ENCODE measurements around the gene DST.

Gene DST

DNA sequence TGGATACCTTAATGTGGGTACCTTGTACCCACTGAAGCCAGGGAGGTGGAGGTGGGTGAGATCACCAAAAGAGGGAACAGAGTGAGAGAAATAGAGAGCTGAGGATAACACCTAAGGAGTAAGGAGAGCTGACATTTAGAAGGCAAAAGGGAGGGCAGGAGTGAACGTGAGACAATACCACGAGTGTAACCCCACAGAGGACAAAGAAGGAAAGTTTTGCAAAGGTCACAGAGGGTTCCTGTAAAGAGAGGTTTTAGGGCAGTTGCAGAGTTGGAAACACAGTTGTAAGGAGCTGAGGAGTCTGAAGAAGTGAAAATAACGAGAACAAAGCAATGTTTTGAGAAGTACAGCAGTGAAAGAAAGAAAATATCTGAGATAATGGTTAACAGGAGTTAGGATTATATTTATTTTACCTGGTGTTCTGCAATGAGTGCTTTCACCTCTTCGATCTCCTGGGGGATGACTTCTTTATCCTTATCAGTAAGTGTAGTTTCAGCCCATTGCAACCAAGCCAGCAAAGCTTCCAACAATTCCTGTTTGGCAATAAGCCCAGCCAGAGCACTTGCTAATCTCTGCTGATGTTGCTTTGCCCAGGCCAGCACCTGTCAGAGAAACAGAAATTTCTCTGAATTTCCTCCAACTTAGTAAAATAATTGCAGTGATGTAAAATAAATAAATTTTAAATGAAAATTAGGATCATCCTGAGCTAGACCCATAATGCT lies 166.8 kb downstream of the DST start:
- peaks cover 19% of the 10 kb centered on the region for H3K36me3 ChIP-seq (ENCODE audit: control insufficient read depth, insufficient read depth, low read length)
- H3K27ac ChIP-seq (ENCODE audit: low read depth, low read length) = no peak overlapping the region
- H3K9ac ChIP-seq (ENCODE audit: low read length) = no peak overlapping the region
- H3K4me1 ChIP-seq (ENCODE audit: control insufficient read depth, insufficient read depth, low read length) = peaks cover 5% of the 10 kb centered on the region
- H3K4me3 ChIP-seq (ENCODE audit: low read length) = no peak overlapping the region
- no peaks in the 10 kb centered on the region for H3K27me3 ChIP-seq (ENCODE audit: control insufficient read depth, insufficient read depth, low read length)

DNA sequence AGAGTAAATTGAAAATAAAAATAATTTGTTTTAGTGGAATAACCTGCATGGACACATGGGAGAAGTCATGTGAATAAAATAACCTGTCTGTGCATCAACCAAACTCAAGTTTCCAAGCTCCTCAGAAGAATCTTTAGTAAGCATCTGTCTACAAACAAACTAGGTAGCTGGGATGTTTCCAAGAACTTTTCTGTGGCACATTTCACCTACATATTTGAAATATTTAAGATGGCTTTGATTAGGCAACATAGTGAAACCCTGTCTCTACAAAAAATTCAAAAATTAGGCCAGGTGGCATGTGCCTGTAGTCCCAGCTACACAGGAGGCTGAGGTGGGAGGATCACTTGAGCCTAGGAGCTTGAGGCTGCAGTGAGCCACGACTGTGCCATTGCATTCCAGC lies 168.2 kb downstream of the DST start:
- Histone ChIP-seq H3K9ac (ENCODE audit: low read length) (no peak overlapping the region), H3K27ac (ENCODE audit: low read depth, low read length) (no peak overlapping the region), H3K27me3 (ENCODE audit: control insufficient read depth, insufficient read depth, low read length) (no peaks in the 10 kb centered on the region), H3K36me3 (ENCODE audit: control insufficient read depth, insufficient read depth, low read length) (peaks cover 20% of the 10 kb centered on the region), H3K4me1 (ENCODE audit: control insufficient read depth, insufficient read depth, low read length) (peaks cover 5% of the 10 kb centered on the region), H3K4me3 (ENCODE audit: low read length) (no peak overlapping the region)

DNA sequence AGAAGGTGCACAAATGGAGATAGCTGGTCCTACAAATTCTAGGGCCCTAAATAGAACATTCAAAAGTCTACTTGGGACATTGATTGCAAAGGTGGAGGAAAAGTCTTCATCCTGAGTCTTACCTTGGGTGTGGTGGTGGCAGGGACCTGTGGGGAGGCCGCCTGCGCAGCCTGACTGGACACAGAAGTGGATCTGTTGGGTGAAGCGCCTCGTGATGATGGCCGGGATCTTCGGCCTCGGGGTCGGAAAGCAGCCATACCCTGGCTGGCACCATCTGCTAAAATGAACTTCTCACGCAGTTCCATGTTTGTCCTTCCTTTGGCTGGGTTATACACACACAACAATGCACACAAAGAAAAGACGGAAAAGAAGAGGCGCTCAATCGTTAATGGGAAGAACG lies 179.2 kb downstream of the DST start:
- H3K4me3 ChIP-seq (ENCODE audit: low read length) = no peak overlapping the region
- H3K36me3 ChIP-seq (ENCODE audit: control insufficient read depth, insufficient read depth, low read length) = peaks cover 37% of the 10 kb centered on the region
- no peak overlapping the region for H3K27ac ChIP-seq (ENCODE audit: low read depth, low read length)
- no peaks in the 10 kb centered on the region for H3K4me1 ChIP-seq (ENCODE audit: control insufficient read depth, insufficient read depth, low read length)
- no peak overlapping the region for H3K9ac ChIP-seq (ENCODE audit: low read length)
- H3K27me3 ChIP-seq (ENCODE audit: control insufficient read depth, insufficient read depth, low read length) = no peaks in the 10 kb centered on the region

DNA sequence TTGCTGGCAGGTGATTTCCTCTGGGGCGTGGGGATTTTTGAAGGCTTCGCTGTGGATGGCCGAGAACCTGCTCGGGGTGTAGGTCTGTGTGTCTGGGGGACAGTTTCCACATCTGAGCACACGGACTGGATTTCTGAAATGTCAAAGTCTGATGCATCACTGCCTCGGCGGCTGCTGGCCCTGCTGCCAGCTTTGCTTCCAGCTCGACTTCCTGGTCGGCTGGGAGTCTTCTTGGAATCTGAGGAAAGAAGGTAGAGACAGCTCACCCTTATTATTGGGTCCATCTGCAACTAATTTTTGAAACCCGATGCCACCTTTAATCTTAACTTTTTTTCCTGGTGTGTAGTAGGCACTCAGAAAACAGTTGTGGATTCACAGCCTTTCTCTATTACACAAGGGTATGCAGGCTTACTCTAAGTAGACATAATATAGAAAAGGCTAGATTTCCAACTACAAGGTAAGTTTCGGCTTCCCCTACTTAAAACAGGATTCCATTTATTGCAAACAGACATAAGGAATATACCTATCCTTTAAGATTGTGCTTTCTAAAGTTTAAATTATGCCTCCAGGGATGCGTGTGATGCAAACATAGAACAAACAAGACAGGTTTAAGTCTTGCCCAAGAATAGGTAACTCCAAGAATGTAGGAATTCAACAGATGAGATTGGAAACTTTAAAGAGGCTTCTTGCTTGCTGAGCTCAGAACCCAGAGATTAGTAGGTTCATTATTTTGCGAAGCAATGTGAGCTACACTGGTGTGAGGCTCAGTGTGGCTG lies 183.5 kb downstream of the DST start:
- H3K4me1 ChIP-seq (ENCODE audit: control insufficient read depth, insufficient read depth, low read length) = no peaks in the 10 kb centered on the region
- H3K27ac ChIP-seq (ENCODE audit: low read depth, low read length) = no peak overlapping the region
- H3K4me3 ChIP-seq (ENCODE audit: low read length) = no peak overlapping the region
- peaks cover 23% of the 10 kb centered on the region for H3K36me3 ChIP-seq (ENCODE audit: control insufficient read depth, insufficient read depth, low read length)
- H3K27me3 ChIP-seq (ENCODE audit: control insufficient read depth, insufficient read depth, low read length) = no peaks in the 10 kb centered on the region
- no peak overlapping the region for H3K9ac ChIP-seq (ENCODE audit: low read length)

DNA sequence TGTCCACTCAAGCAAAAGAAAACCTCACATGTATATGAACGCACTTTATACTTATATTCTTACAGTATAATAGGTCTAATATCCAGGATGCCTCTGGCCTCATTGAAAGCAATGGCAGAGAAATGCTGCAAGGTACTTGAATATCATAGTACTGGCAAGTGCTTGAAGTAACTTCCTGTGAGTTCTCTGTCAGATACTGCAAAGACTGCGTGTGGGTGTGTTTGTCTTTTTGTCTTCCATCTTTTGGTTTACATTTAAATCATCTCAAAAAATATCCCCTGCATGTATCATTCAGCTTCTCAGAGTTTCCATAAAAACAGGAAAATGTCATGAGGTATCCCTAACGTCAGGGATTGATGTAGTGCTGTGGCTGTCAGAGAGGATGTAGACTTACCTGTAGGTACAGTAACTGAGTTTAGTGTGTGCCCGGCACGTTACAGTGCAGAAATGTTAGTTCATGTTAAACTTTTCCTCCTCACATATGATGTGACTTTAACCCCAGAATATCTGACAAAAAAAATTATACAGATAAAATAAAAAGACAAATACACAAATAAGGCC lies 184.3 kb downstream of the DST start:
- no peaks in the 10 kb centered on the region for H3K4me1 ChIP-seq (ENCODE audit: control insufficient read depth, insufficient read depth, low read length)
- H3K9ac ChIP-seq (ENCODE audit: low read length) = no peak overlapping the region
- H3K27ac ChIP-seq (ENCODE audit: low read depth, low read length) = no peak overlapping the region
- no peak overlapping the region for H3K4me3 ChIP-seq (ENCODE audit: low read length)
- peaks cover 20% of the 10 kb centered on the region for H3K36me3 ChIP-seq (ENCODE audit: control insufficient read depth, insufficient read depth, low read length)
- H3K27me3 ChIP-seq (ENCODE audit: control insufficient read depth, insufficient read depth, low read length) = no peaks in the 10 kb centered on the region

DNA sequence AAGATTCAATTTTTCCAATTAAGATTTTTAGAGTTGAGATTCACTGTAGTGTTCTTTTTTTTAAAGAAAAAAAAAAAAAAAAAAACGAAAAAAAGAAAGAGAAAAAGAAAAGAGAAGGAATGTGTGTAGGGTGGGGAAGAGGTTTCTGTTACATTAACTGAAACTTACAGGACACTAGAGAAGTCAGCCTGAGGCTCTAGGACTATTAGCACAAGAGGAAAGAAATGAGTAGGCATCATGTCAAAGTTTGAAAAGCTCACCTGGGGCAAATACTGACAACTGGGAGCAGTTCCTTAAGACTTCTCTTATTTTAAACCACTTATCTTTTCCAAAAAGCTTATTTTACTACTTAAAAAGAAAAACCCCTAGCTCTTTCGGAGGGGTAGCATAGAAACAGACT lies 185.9 kb downstream of the DST start:
- H3K9ac ChIP-seq (ENCODE audit: low read length) = no peak overlapping the region
- peaks cover 13% of the 10 kb centered on the region for H3K36me3 ChIP-seq (ENCODE audit: control insufficient read depth, insufficient read depth, low read length)
- H3K4me1 ChIP-seq (ENCODE audit: control insufficient read depth, insufficient read depth, low read length) = no peaks in the 10 kb centered on the region
- no peak overlapping the region for H3K4me3 ChIP-seq (ENCODE audit: low read length)
- no peaks in the 10 kb centered on the region for H3K27me3 ChIP-seq (ENCODE audit: control insufficient read depth, insufficient read depth, low read length)
- H3K27ac ChIP-seq (ENCODE audit: low read depth, low read length) = no peak overlapping the region

DNA sequence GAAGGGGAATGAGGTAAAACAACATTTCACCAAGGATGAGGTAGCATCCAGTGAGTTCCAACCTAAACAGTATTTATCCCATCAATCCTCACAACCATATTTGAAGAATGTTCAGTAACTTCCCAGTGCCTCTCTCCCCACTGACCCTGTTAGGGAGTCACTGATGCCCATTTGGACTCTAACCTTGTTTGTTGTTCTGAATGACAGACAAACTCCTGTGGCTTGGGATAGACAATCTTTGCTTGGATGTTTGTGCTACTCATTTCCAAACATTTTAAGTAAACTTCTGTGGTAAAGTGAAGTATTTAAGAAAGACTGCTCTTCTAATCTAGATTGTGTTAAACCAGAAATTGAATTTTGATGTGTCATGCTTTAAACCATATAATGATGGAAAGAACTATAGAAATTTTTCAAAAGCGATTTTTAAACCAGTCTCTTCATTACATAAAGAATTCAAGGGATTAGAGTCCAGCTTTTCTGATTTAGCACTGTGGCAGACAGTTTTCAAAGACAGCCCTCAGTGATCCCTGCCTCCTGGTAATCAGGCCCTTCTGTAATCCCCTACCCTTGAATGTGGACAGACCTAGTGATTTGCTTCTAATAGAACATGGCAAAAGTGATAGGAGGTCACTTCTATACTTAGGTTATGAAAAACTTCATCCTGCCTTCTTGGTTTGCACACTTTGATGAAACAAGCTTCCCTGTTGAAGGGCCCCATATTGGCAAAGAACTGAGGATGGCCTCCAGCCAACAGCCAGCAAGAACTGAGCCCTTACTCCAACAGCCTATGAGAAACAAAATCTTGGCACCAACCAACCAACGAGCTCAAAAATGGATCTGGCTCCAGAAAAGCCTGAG lies 191.6 kb downstream of the DST start:
- Histone ChIP-seq H3K36me3 (ENCODE audit: control insufficient read depth, insufficient read depth, low read length) (peaks cover 2% of the 10 kb centered on the region), H3K9ac (ENCODE audit: low read length) (no peak overlapping the region), H3K27ac (ENCODE audit: low read depth, low read length) (peak overlapping the region; percentile 72), H3K27me3 (ENCODE audit: control insufficient read depth, insufficient read depth, low read length) (no peaks in the 10 kb centered on the region), H3K4me3 (ENCODE audit: low read length) (no peak overlapping the region), H3K4me1 (ENCODE audit: control insufficient read depth, insufficient read depth, low read length) (peaks cover 11% of the 10 kb centered on the region)

DNA sequence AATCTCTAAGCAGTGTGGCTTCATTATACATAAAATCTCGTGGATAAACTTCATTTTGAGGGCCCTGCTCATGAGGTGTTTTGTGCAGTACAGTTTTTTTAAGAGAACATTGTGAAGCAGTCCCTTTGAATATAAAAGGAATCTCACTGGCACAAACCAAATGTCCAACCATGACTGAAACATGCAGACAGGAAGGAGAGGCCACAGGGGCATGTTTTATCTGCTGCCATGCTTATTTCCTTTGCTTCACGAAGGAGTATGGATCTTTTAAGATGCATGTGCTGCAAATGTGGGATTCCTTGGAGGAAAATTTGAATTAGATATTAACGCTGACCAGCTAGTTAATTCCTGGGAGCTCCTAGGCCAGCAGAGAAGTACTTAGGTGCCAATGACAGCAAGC lies 192.3 kb downstream of the DST start:
- no peak overlapping the region for H3K9ac ChIP-seq (ENCODE audit: low read length)
- H3K4me1 ChIP-seq (ENCODE audit: control insufficient read depth, insufficient read depth, low read length) = peaks cover 12% of the 10 kb centered on the region
- H3K27me3 ChIP-seq (ENCODE audit: control insufficient read depth, insufficient read depth, low read length) = no peaks in the 10 kb centered on the region
- peak overlapping the region; percentile 72 for H3K27ac ChIP-seq (ENCODE audit: low read depth, low read length)
- H3K36me3 ChIP-seq (ENCODE audit: control insufficient read depth, insufficient read depth, low read length) = peaks cover 2% of the 10 kb centered on the region
- H3K4me3 ChIP-seq (ENCODE audit: low read length) = no peak overlapping the region

DNA sequence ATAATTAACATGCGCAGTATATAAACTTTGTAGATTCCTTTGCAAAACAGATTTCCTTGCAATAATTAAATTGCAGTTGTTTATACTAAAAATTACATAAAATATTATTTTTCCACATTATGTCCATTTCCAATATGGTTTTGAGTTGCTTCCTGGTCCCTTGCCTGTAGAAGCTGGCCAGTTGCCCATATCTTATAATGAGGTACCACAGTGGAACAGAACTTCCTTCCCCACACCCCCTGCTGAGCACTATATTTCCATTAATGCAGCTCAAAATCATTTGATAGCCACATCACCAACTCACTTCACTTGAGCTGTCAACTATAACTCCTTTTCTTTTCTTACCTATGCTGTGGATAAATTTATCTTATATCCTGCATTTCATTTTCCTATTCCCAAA lies 194.6 kb downstream of the DST start:
- H3K4me1 ChIP-seq (ENCODE audit: control insufficient read depth, insufficient read depth, low read length) = peaks cover 20% of the 10 kb centered on the region

DNA sequence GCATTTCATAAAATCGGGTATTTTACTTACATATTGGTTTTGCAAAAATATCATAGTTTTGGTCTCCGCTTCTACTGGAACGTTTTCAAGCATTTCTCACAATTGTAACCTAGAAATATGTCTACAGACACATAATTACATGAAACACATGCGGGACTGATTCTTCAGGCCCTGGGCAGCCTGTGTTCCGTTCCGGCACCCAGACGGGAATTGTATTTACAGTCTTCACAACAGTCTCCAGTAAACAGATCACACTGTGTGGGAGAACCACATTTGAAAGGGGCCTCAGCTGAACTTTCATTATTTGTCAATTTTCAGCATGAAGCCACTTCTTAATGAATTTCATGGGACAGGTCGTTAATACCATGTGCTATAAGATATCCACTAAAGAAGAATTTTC lies 196.9 kb downstream of the DST start:
- H3K36me3 ChIP-seq (ENCODE audit: control insufficient read depth, insufficient read depth, low read length) = peaks cover 2% of the 10 kb centered on the region
- no peak overlapping the region for H3K9ac ChIP-seq (ENCODE audit: low read length)
- H3K27ac ChIP-seq (ENCODE audit: low read depth, low read length) = peak overlapping the region; percentile 86
- no peak overlapping the region for H3K4me3 ChIP-seq (ENCODE audit: low read length)
- no peaks in the 10 kb centered on the region for H3K27me3 ChIP-seq (ENCODE audit: control insufficient read depth, insufficient read depth, low read length)
- H3K4me1 ChIP-seq (ENCODE audit: control insufficient read depth, insufficient read depth, low read length) = peaks cover 16% of the 10 kb centered on the region

More for the DNA sequence above, 194.6 kb downstream of the DST start:
- Histone ChIP-seq H3K27ac (ENCODE audit: low read depth, low read length) (no peak overlapping the region), H3K27me3 (ENCODE audit: control insufficient read depth, insufficient read depth, low read length) (no peaks in the 10 kb centered on the region), H3K9ac (ENCODE audit: low read length) (no peak overlapping the region), H3K36me3 (ENCODE audit: control insufficient read depth, insufficient read depth, low read length) (no peaks in the 10 kb centered on the region), H3K4me3 (ENCODE audit: low read length) (no peak overlapping the region)

DNA sequence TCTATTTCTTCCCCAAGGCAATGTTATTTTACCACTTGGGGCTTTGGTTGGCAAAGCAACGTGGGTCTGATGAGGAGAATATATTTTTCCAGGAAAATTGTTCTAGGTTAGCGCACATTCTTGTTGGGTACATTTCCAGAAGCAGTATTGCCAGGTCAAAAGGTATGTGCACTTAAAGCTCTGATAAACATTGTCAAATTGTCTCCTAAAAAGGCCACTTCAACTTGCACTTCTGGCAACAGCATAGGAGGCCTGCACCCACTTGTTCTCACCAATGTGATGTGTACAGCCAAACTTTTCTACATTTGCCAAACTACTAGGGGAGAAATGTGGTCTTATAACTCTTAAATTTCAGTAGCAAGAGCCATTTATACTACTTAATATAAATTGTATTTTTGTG lies 197.8 kb downstream of the DST start:
- Histone ChIP-seq H3K27ac (ENCODE audit: low read depth, low read length) (peak overlapping the region; percentile 86), H3K27me3 (ENCODE audit: control insufficient read depth, insufficient read depth, low read length) (no peaks in the 10 kb centered on the region)

DNA sequence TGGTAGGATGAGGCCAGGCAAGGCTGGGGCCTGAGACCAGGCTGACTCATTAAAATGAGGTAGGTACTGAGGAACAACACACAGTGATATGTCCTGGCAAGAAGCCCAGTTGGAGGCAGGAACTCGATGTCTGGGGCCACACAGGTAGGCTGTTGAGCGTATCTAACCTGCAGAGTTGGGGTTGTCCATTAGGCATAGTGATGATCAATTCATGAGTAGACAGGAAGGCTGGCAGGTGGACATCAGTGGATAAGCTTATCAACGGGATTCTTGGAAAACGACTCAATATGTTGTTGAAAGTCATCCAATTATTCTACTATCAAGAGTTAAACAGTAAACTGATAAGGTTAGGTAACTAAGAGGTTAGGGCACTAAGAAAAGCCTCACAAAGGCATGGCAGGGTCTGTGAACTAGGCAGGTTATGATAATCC lies 202.1 kb downstream of the DST start:
- peak overlapping the region; percentile 18 for H3K27ac ChIP-seq (ENCODE audit: low read depth, low read length)
- peaks cover 2% of the 10 kb centered on the region for H3K36me3 ChIP-seq (ENCODE audit: control insufficient read depth, insufficient read depth, low read length)
- no peak overlapping the region for H3K4me3 ChIP-seq (ENCODE audit: low read length)
- no peaks in the 10 kb centered on the region for H3K27me3 ChIP-seq (ENCODE audit: control insufficient read depth, insufficient read depth, low read length)
- peaks cover 17% of the 10 kb centered on the region for H3K4me1 ChIP-seq (ENCODE audit: control insufficient read depth, insufficient read depth, low read length)
- no peak overlapping the region for H3K9ac ChIP-seq (ENCODE audit: low read length)

More for the DNA sequence above, 197.8 kb downstream of the DST start:
- Histone ChIP-seq H3K4me1 (ENCODE audit: control insufficient read depth, insufficient read depth, low read length) (peaks cover 16% of the 10 kb centered on the region), H3K4me3 (ENCODE audit: low read length) (no peak overlapping the region), H3K9ac (ENCODE audit: low read length) (no peak overlapping the region), H3K36me3 (ENCODE audit: control insufficient read depth, insufficient read depth, low read length) (peaks cover 2% of the 10 kb centered on the region)

Data from rectal smooth muscle tissue (tissue), 1 donor.